MM.1S (cell line): ENCODE data around the gene LSM14B.

Experiments
- CTCF ChIP-seq: fragments of 300-600 bp; sonication (generic); IDR thresholded peaks from 2 replicates; pipeline ENCODE4 v1.5.1; 2016; ENCODE audit warnings: antibody characterized with exemption, low read length, mixed read lengths
- EZH2 ChIP-seq: fragments of 300-600 bp; sonication (generic); optimal IDR thresholded peaks from 2 replicates; pipeline ENCODE3; 2017; ENCODE audit warnings: low read depth, mild to moderate bottlenecking, antibody characterized with exemption, low read length, mixed read lengths

GRCh38 chr20:62131560-62132320 lies 9.5 kb downstream of the LSM14B start:
- no peak for TF ChIP-seq CTCF
- TF ChIP-seq EZH2: no peak
